GM19468 (cell line): ENCODE data around the gene C1orf53.
"Not testable (repeated sequence)": the region's sequence is repeated elsewhere in the genome, so short reads cannot be mapped to it uniquely, and the experiment has no call there.

Source experiments
- ATAC-seq: cut with Tn5 transposase; IDR thresholded peaks from one replicate; pipeline ENCODE4 v1.9.1; 2021; ENCODE audit warnings: mild to moderate bottlenecking, moderate library complexity, moderate number of reproducible peaks; ENCODE audit not compliant: unreplicated experiment; ENCODE audit errors: extremely low read depth

Gene C1orf53

DNA sequence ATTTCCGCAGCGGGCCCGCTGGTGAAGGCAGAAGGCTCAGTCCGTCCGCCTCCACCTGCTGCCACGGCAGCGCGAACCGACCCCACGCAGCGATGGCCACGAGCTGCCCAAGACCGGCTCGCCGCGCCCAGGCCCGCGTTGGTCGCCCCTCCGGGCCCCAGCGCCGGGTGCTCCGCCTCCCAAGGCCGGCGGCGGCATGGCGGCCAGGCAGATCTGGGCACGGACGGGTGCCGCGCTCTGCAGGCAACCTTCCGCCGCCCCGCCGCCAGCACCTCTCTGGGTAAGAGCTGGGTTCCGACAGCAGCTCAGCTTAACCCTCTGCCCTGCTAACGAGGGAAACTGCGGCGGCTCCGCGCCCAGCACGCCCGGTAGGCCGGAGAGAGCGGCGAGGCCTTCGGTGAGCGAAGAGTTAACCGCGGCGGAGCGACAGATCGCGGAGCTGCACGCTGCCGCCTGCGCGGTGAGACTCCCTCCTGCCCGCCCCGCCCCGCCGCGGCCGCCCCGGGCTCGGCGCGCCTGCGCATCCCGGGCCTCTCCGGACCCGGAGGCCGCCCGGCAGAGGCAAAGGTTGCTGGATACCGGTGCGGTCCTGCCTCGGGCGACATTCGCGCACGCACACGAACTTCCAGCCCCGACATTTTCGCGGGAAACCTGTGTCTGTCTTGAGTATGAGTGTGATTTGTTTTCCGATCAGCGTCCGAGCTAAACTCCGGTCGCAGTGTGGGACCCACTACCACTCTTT, at the start of gene C1orf53:
TSS of gene C1orf53 (plus strand) at position 177 of the 742 bp plus-strand sequence. CDS start at position 197, 20 bp downstream.
- ATAC-seq, result peak; percentile 96

DNA sequence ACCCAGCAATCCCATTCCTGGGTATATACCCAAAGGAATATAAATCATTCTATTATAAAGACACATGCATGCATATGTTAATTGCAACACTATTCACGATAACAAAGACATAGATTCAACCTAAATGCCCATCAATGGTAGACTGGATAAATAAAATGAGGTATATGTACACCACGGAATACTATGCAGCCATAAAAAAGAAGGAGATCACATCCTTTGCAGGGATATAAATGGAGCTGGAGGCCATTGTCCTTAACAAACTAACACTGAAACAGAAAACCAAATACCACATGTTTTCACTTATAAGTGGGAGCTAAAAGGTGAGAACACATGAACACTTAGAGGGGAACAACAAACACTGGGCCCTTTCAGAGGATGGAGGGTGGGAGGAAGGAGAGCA, 46.7 kb upstream of the C1orf53 start:
- not testable (repeated sequence) for ATAC-seq

DNA sequence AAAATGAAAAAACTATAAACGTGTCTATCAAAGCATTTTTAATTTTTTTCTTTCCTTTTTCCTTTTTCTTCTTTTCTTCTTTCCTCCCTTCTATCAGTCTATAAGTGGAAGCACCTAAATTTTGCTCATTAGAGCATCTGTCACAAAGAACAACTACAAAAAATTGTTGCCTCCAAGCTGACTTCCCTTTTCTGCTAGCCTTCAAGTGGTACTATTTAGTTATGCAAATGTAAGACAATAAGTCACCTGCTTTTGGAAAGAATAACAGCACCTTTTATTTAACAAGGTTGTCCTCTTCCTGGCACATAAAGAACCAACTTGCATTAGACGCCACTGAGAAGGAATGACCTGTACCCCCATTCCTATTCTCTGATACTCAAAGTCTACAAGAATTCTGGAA, 45.0 kb upstream of the C1orf53 start:
- no peak for ATAC-seq

DNA sequence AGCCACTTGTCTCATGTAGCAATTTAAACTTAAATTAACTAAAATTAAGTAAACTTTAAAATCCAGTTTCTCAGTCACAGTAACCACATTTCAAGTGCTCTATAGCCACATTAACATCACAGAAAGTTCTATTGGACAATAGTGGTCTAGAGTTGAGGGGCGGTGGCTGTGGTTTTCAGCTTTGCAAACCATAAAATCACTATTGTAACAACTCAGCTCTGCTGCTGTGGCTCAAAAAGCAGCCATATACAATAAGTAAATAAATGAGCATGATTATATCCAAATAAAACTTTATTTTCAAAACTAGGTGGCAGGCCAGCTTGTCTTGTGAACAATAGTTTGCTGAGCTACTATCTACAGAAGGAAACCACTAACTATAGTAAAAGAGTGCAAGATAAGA, 43.4 kb upstream of the C1orf53 start:
- no peak for ATAC-seq

DNA sequence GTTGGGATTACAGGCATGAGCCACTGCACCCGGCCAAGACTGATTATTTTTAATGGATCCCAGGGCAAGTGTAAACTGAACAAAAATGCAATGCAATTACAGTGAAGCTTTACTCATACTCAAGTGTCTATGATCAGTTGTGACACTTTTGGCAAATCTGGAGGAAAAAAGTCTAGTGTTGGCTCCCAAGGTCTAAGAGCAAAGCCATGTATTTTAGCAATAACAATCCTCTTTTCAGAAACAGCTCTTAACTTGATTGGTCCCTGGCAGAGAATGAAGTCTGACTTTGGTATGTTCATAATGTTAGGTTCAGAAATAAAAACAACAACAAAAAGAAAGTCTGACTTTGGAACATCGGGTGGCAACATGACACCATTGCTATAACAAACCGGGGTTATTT, 40.2 kb upstream of the C1orf53 start:
- ATAC-seq, result no peak

DNA sequence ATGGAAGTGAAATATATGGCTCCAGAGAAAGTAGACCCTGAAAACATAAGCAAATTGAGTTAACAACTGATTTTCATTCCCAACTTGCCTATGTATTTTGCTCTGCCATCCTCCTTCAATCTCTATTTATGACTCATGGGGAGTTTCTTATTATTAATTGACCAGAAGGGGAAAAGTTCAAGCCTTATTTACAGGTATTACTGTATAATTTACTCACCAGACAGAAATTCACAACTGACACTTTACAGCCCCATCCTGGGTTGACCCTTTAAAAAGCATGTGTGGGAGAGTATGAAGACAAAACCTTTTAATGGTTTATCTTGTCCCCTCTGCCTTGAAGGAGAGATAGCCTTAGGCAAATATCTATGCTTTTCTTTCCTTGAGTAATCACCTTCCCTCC, 39.8 kb upstream of the C1orf53 start:
- ATAC-seq, result no peak

DNA sequence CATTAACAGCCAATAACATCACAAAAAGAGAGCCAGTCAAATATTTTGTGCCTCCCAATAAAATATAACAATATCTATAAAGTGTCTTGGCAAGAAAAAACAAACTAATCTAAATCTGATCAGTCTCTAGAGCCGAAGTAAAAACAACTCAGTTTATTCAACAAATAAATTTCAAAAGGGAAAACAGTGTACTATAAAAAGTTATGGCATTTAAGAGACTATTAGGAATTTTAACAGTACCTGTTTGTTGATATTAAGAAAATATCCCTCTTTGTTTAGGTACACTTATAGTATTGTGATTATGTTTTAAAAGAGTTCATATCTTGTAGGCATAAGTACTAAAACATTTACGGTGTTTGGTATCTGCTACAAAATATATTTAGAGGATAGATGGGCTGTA, 36.6 kb upstream of the C1orf53 start:
- ATAC-seq, result no peak

DNA sequence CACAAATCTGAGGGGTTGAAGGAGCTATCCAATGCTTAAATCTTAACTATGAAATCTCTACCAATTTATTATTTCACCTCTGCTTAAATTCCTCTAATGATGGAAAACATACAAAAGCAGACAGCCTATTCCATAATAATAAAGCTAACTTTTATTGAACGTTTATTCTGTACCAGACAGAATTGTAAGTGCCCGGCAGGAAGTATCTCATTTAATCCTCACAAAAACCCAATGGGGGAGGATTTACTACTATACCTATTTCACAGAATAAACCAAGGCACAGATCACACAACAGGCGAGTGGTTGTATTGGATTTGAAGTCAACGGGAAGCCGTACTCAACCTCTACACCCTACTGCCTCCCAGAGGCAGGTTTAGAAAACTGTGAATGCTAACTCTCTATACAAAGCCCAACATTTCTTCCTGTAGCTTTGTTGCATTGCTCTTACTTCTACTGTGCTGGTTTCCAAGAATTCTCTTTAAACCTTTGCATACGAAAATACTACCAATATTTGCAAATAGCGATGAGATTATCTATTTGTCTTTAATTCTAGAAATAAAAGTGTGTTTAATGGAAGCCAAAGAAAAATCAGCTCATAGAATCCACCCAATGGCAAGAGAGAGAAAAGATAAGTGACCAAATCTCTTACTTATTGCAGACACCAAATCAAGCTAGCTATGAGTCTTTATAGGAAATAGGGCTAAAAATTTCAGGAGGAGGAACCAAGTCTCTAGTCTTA, 33.5 kb upstream of the C1orf53 start:
- no peak for ATAC-seq

DNA sequence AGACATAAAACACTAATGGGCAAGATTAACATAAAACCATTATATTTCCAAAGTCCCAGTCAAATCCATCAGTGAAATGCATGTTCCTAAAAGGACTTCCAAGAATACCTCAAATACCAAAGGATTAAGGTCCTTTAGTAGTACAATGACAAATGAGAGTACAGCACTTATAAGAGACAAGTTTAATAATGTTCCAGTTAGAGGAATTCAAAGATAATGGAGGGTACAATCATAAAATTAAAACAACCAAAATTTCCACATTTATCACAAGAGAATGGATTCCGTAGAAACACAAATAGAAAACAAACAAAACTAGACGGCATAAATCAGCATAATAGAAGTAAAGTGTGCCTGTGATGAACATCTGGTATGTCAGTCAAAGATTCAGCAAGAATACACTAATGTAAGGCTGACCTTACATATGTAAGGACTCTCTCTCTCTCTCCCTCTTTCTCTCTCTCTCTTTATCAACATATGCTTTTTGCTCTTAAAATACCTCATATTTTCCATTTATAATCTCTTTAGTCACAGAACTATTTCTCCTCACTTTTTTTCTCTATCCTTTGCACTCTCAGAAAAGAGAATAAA, 32.8 kb upstream of the C1orf53 start:
- no peak for ATAC-seq

DNA sequence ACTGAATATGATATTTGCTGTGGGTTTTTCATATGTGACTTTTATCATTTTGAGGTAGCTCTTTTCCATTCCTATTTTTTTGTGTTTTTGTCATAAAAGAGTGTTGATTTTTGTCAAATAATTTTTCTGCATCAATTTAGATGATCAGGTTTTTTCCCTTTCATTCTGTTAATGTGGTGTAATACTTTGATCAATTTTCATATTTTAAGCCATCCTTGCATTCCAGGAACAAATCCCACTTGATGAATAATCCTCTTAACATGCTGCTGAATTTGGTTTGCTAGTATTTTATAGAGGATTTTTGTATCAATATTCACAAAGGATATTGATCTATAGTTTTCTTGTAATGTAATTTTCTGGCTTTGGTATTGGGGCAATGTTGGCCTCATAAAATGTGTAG, 25.5 kb upstream of the C1orf53 start:
- ATAC-seq, result no peak

DNA sequence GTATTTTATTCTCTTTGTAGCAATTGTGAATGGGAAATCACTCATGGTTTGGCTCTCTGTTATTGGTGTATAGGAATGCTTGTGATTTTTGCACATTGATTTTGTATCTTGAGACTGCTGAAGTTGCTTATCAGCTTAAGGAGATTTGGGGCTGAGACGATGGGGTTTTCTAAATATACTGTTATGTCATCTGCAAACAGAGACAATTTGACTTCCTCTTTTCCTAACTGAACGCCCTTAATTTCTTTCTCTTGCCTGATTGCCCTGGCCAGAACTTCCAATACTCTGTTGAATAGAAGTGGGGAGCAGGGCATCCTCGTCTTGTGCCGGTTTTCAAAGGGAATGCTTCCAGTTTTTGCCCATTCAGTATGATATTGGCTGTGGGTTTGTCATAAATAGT, 22.0 kb upstream of the C1orf53 start:
- not testable (repeated sequence) for ATAC-seq

DNA sequence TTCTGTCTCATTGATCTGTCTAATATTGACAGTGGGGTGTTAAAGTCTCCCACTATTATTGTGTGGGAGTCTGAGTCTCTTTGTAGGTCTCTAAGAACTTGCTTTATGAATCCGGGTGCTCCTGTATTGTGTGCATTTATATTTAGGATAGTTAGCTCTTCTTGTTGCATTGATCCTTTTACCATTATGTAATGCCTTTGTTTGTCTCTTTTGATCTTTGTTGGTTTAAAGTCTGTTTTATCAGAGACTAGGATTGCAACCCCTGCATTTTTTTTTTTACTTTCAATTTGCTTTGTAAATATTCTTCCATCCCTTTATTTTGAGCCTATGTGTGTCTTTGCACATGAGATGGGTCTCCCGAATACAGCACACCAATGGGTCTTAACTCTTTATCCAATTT, 20.2 kb upstream of the C1orf53 start:
- ATAC-seq, result not testable (repeated sequence)

DNA sequence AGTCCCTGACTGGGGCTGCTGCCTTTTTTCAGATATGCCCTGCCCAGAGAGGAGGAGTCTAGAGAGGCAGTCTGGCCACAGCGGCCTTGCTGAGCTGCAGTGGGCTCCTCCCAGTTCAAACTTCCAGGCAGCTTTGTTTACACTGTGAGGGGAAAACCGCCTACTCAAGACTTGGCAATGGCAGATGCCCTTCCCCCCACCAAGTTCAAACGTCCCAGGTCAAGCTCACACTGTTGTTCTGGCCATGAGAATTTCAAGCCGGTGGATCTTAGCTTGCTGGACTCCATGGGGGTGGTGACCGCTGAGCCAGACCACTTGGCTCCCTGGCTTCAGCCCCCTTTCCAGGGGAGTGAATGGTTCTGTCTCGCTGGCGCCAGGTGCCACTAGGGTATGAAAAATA, 18.3 kb upstream of the C1orf53 start:
- ATAC-seq, result no peak

DNA sequence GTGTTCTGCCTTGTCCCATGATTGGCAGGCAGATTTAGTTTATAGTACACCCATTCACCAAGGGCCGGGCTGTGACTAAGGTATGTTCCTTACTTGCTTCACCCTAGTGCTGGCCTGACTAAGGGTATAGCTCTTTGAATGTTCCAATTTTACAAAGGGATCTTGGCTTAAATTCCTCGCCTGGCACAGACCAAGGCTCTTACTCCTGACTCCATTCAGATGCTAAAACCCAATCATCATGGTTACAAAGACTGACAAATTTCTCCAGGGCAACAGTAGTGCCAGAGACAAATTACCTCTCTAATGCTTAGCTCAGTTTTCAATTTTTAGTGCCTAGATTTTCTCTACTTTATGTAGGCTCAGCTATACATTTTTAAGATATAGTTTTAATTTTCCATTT, 11.5 kb upstream of the C1orf53 start:
- no peak for ATAC-seq

DNA sequence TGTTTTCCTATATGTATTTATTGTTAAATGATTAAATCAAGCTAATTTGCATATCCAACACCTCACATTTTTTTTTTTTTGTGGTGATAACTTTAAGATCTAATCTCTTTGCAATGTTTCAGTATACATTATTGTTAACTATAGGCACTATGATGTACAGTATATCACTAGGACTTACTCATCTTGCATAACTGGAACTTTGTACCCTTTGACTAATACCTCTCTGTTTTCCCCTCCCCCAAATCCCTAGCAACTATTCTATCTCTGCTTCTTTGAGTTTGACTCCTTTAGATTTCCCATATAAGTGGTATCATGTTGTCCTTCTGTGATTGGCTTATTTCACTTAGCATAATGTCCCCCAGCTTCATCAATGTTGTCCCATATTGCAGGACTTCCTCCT, 9.7 kb upstream of the C1orf53 start:
- ATAC-seq, result no peak

DNA sequence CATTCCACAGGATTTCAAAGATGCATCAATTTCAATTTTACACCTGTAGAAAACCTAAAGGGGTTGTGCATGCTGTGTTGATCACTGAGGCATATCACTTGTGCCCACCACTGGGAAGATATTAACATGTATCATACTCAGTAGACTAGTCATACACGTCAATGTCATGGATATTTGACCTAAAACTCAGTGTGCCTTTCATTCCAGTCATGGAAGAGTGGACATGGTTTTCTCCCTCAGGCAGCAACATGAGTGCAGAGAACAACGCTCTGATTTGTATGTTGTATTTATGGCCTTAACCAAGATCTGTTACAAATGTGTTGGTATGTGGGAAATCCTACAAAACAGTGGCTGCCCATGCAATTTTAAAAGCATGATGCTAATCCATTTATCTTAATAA, 6.1 kb upstream of the C1orf53 start:
- ATAC-seq, result no peak

DNA sequence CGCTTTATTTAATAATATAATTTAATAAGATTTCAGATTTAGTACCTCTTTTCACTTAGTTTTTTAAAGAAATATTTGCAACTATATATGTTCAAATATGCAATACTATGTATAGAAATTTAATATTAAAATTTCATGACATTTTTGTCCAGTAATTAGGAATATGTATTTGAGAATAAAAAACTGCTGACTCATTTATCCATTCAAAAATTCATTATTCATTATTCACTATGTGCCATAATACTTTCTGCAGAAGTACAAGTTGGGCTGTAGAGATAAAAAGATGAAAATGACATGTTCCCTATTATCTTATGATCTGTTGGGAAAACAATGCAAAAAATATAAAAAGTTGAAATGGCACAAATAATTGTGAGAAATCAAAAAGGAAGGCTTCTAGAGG, 3.4 kb upstream of the C1orf53 start:
- ATAC-seq, result no peak

DNA sequence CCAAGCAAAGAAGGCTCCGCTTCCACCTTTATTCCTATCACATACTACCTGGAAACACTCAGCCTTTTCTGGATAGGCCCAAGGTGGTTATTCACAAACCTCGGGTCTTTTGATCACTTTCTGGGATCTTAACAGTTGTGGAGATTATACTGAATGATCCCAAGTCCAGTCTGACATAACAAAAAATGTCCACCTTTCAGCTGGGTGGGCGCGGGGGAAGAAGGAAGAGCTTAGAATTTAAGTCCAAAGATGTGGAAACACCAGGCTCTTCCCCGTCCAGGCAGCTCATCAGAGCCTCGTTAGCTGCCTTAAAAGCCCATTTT, 338 bp upstream of the C1orf53 start:
- no peak for ATAC-seq

DNA sequence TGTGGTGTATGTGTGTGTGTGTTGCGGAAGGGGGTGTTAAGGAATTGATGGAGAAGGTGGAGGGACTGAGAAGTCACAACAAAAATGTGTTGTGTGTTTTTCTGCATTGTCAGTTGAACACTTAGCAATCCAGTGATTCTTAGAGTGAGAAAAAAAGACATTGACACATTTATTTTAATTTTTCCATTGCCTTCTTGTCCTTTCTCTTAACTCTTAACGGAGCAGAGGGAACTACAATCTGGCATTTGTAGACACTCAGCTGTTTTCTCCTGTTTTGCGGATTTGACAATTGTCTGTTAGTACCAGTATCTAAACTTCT, 725 bp downstream of the C1orf53 start:
- ATAC-seq, result no peak

DNA sequence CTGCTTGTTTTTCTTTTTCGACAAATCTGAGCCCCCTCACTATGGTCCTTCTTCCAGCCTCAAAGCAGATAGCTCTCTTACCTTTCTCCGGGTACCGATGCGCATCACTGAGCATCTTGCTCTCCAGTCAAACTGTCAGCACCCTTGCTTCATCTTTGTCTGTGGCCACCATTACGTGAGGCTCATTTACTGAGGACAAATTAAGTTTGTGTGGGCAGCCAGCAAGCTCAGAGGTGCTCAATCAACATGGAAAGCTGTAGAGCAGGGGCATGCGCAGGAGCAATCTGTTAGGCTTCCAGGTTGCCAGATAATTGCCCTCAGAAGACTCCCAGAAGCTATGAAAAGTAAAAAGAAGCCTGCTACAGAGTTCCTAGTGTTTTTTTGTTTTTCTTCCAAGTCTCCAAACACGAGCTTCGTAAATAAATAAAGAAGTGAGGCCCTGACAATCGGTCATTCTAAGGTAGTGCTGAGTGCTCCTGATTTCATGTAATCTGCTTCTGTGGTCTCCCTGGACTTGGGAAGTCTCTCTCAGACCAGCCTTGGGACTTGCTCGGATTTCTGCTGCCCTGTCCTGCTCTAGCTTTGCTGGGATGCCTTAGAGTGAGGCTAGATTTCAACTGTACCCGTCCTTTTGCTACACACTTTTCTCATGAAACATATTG, 1.8 kb downstream of the C1orf53 start:
- no peak for ATAC-seq

DNA sequence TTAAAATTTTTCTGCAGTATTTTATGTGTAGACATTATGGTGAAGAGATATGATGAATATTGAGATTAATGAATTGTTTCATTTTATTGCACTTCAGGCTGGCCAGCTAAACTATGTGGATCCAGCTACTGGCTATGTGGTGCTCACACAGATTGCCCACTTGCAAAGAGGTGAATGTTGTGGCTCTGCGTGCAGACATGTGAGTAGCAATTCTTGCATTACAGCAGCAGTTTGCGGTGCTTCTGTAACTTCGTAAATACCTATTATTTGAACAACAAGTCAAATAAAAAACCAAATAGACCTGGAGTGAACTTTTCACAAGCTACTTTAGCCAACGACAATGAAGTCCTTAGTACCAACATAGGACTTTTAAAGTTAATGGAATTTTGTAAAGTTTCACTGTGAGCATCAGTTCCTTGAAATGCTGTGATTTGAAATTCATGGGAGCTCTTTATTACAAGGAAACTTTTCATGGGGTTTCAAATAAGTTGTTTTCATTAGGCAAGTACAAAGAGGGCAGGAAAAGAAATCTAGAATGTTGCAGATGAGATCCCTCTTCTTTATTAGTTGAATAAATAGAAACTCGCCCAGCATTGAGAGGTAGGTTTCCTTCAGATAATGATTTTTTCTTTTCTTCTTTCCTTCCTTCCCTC, 3.4 kb downstream of the C1orf53 start:
- no peak for ATAC-seq
